SH-SY5Y (cell line): ENCODE data around the gene GJC1.

Experiments used
- GATA2 ChIP-seq: IDR thresholded peaks from 2 replicates; pipeline ENCODE4 v1.6.1; 2011; ENCODE audit warnings: mild to moderate bottlenecking, low read depth, low read length
- GATA3 ChIP-seq: IDR thresholded peaks from 2 replicates; pipeline ENCODE4 v1.6.1; 2011; ENCODE audit warnings: low read depth, mild to moderate bottlenecking, low read length, moderate library complexity

Gene GJC1

GRCh38 chr17:44779211-44780025 is 50.7 kb downstream of the GJC1 start:
- no peak for TF ChIP-seq GATA3
- TF ChIP-seq GATA2: peak; percentile 95

GRCh38 chr17:44778656-44779210 is 51.4 kb downstream of the GJC1 start:
- TF ChIP-seq GATA2 (no peak), GATA3 (no peak)

DNA sequence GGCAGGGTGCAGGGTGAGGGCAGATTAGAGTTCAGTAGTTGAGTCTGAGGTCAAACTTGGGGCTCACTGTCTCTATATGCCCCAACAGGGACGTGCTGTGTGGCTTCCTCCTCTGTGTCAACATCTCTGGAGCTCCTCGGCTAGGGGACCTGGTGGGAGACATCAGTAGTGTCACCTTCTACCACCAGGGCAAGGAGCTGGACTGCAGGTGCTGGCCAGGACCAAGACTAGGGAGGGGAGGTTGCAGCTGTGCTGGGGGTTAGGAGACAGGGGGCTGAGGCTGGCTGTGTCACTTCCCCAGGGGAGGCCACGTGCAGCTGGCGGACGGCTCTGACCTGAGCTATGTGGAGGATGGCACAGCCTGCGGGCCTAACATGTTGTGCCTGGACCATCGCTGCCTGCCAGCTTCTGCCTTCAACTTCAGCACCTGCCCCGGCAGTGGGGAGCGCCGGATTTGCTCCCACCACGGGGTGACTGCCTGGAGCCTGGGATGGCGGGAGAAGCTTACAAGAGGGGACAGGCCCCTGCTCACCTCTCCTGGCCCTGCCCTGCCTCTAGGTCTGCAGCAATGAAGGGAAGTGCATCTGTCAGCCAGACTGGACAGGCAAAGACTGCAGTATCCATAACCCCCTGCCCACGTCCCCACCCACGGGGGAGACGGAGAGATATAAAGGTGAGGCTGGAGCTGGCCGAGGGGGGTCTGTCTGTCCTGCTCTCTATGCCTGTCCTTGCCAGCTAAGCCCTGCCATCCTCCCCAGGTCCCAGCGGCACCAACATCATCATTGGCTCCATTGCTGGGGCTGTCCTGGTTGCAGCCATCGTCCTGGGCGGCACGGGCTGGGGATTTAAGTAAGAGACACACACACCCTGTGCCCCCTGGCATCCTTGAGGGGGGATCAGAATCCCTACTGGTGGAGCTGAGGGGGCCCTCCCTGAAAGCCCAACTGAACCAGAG is 52.4 kb downstream of the GJC1 start:
- TF ChIP-seq GATA2 (no peak), GATA3 (no peak)

- no peak for TF ChIP-seq GATA3
- no peak for TF ChIP-seq GATA2
Measured at GRCh38 chr17:44776628-44777393, 53.3 kb downstream of the GJC1 start.

GRCh38 chr17:44775838-44776621 is 54.1 kb downstream of the GJC1 start:
- no peak for TF ChIP-seq GATA3
- TF ChIP-seq GATA2: peak; percentile 58

- no peak for TF ChIP-seq GATA3
- TF ChIP-seq GATA2: no peak
Measured at GRCh38 chr17:44775136-44775837, 54.8 kb downstream of the GJC1 start.

- TF ChIP-seq GATA3 (no peak), GATA2 (no peak)
Measured at GRCh38 chr17:44774271-44775135, 55.6 kb downstream of the GJC1 start.

DNA sequence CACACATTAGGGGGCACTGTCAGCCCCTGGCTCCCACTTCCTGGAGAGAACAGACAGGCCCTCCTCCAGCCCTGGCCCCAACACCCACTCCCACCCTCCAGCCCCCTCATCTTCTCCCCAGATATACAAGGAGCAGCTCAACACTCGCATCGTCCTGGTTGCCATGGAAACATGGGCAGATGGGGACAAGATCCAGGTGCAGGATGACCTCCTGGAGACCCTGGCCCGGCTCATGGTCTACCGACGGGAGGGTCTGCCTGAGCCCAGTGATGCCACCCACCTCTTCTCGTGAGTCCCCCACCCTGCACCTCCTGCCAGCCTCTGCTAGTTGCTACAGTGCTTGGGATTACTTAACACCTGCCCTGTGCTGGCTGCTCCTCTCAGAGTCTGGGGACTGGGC is 56.9 kb downstream of the GJC1 start:
- TF ChIP-seq GATA3: no peak
- TF ChIP-seq GATA2: no peak

DNA sequence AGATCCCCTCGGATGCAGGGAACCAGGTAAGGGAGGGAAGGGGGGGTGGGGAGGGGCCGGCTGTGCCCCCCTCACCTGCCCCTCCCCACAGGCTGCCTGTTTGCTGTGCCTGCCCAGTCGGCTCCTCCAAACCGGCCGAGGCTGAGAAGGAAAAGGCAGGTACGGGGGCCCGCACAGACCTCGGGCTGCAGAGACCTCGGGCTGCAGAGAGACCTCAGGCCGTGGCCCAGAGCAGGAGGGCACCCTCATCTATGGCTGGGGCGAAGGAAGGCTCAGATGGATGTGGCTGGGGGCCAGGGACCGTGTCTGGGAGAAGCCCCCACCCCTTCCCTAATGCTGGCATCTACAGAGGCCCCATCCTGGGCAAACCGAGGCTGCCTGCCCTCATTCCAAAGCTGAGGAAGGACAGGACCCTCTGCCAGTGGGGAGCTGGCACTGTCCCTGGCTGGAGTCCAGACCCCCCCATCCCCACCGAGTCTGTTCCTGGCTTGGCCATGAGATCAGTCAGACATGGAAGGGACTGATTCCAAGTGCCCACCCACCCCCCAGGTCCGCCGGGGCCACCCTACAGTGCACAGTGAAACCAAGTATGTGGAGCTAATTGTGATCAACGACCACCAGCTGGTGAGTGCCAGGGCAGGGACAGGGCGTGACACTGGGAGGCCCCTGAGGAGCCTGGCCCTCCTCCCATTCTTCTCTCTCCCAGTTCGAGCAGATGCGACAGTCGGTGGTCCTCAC is 57.6 kb downstream of the GJC1 start:
- no peak for TF ChIP-seq GATA2
- TF ChIP-seq GATA3: no peak

DNA sequence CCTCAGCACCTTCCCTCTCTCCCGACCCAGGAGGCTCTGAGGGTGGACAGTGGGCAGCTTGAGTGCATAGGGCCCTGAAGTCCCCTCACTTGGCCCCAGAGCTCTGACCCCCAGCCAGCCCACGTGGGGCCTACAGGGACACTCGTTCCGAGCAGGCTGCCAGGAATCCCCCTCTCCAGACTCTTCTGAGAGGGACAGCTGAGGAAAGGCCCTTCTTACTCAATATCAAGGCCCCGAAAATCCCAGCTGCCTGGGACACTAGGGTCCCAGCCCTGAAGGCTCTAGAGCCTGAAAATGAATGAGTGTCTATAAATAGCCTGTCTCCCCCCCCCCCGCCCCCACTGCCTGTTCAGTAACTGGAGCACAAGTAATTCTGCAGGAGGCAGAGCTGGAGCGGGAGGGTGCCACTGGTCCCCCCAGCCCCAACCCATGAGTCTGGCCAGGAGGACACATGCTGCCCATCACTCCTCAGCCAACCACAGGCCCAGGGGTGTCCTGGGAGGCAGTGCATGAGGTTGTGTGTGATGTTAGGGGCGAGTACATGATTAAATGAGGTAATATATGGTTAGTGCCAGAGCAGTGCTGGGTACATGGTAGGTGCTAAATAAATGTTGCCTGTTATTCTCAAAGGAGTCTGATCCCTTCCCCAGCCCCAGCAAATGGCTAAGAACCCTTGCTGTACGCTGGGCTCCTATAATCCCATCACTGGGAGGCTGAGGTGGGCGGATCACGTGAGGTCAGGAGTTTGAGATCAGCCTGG is 59.7 kb downstream of the GJC1 start:
- TF ChIP-seq GATA2 (no peak), GATA3 (no peak)

DNA sequence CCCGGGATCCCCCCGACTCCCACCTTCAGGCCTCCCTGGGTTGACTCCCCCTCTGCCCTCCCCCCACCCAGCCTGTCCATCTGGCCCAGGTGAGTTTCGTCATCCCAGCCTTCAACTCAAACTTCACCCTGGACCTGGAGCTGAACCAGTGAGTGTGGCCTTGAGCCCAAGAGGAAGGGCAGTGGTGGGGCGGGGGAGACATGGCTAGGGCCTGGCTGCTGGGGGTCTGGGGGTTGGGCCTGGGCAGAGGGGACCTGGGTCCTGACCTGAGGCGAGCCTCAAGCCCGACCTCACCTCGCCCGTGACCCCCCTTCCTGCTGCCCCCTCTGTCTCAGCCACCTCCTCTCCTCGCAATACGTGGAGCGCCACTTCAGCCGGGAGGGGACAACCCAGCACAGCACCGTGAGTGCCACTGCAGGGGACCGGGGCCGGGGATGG is 60.4 kb downstream of the GJC1 start:
- TF ChIP-seq GATA3: no peak
- TF ChIP-seq GATA2: no peak
